IMR-90 (cell line): ENCODE data around the gene NCS1. TPM values are rescaled to one million over a fixed set of nuclear protein-coding genes. Genes with fewer than 3 reads are reported as not detected.

Experiments
- ATAC-seq: fragments of 200-7000 bp; cut with Tn5 transposase; 2 replicates; pipeline ENCODE4 v1.9.1; 2020; ENCODE audit warnings: low read depth, mild to moderate bottlenecking, moderate library complexity
- BruUV-seq: library from RNA; stranded (reverse); fragments of 400-500 nt; replicated peaks from 2 replicates; lab custom pipeline; 2021; lab: Mats Ljungman, UMichigan
- CTCF ChIA-PET: fragments of 300-600 bp; formaldehyde crosslinking; extraction: SDS; loops from one replicate; lab custom pipeline; 2021; ENCODE audit warnings: antibody characterized with exemption; lab: Yijun Ruan, JAX
- POLR2A ChIA-PET: fragments of 300-600 bp; sonication (Branson Sonifier 250); formaldehyde crosslinking; loops from one replicate; lab custom pipeline; 2022; ENCODE audit warnings: antibody characterized with exemption; ENCODE audit not compliant: unreplicated experiment; lab: Charles Lee
- DNase-seq: peaks from one replicate; pipeline ENCODE4 v3.0.0; 2013
- H2AFZ ChIP-seq: replicated peaks from 2 replicates; pipeline ENCODE3; 2013; ENCODE audit warnings: low read length, mild to moderate bottlenecking; ENCODE audit not compliant: poor library complexity
- H2AK5ac ChIP-seq: 2 replicates; pipeline ENCODE4 v1.6.1; 2013; ENCODE audit warnings: low read depth, low read length, inconsistent platforms
- H2AK9ac ChIP-seq: replicated peaks from 2 replicates; pipeline ENCODE3; 2013; ENCODE audit warnings: mild to moderate bottlenecking, low read depth, low read length, moderate library complexity; ENCODE audit not compliant: poor library complexity
- H2BK120ac ChIP-seq: 2 replicates; pipeline ENCODE4 v1.6.1; 2013; ENCODE audit warnings: low read depth, low read length, inconsistent platforms
- H2BK15ac ChIP-seq: 3 replicates; pipeline ENCODE4 v1.6.1; 2013; ENCODE audit warnings: low read depth, low read length, inconsistent platforms
- H2BK20ac ChIP-seq: 2 replicates; pipeline ENCODE4 v1.6.1; 2013; ENCODE audit warnings: low read depth, mild to moderate bottlenecking, inconsistent platforms, low read length, moderate library complexity
- H2BK5ac ChIP-seq: 2 replicates; pipeline ENCODE4 v1.6.1; 2013; ENCODE audit warnings: mild to moderate bottlenecking, low read depth, low read length, inconsistent platforms; ENCODE audit not compliant: poor library complexity, severe bottlenecking
- H3K14ac ChIP-seq: replicated peaks from 2 replicates; pipeline ENCODE4 v1.6.1; 2013; ENCODE audit warnings: low read depth, low read length, inconsistent platforms
- H3K18ac ChIP-seq: 2 replicates; pipeline ENCODE4 v1.6.1; 2013; ENCODE audit warnings: low read depth, low read length, control low read depth
- H3K23ac ChIP-seq: 2 replicates; pipeline ENCODE4 v1.6.1; 2013; ENCODE audit warnings: low read depth, low read length, inconsistent platforms
- H3K27ac ChIP-seq: 2 replicates; pipeline ENCODE4 v1.5.1; 2013; ENCODE audit warnings: mild to moderate bottlenecking, control low read depth, low read length; ENCODE audit not compliant: insufficient read depth
- H3K27me3 ChIP-seq: 2 replicates; pipeline ENCODE4 v1.6.1; 2013; ENCODE audit warnings: low read length; ENCODE audit not compliant: control insufficient read depth, insufficient read depth
- H3K36me3 ChIP-seq: 2 replicates; pipeline ENCODE4 v1.6.1; 2013; ENCODE audit warnings: low read length, mixed read lengths; ENCODE audit not compliant: control insufficient read depth, insufficient read depth
- H3K4ac ChIP-seq: 2 replicates; pipeline ENCODE4 v1.6.1; 2013; ENCODE audit warnings: low read depth, low read length, inconsistent platforms
- H3K4me1 ChIP-seq: 2 replicates; pipeline ENCODE4 v1.6.1; 2013; ENCODE audit warnings: low read length, mixed read lengths; ENCODE audit not compliant: control insufficient read depth, insufficient read depth
- H3K4me2 ChIP-seq: 2 replicates; pipeline ENCODE4 v1.6.1; 2013; ENCODE audit warnings: low read depth, mild to moderate bottlenecking, control low read depth, low read length, moderate library complexity
- H3K4me3 ChIP-seq: 2 replicates; pipeline ENCODE4 v1.5.1; 2013; ENCODE audit warnings: low read depth, mild to moderate bottlenecking, control low read depth, low read length, moderate library complexity; ENCODE audit not compliant: insufficient read depth
- H3K56ac ChIP-seq: 2 replicates; pipeline ENCODE4 v1.6.1; 2013; ENCODE audit warnings: low read length, inconsistent platforms; ENCODE audit not compliant: insufficient read depth; ENCODE audit errors: extremely low read depth
- H3K79me1 ChIP-seq, 2 experiments: 2 replicates each; pipeline ENCODE4 v1.6.1; 2013; ENCODE audit warnings: low read length in 2 of 2, inconsistent platforms in 1 of 2, low read depth in 1 of 2
- H3K9ac ChIP-seq: 2 replicates; pipeline ENCODE4 v1.6.1; 2013; ENCODE audit warnings: low read depth, low read length, control low read depth
- H3K9me1 ChIP-seq: 2 replicates; pipeline ENCODE4 v1.6.1; 2013; ENCODE audit warnings: low read length, inconsistent platforms; ENCODE audit not compliant: insufficient read depth
- H3K9me3 ChIP-seq: 2 replicates; pipeline ENCODE4 v1.6.1; 2013; ENCODE audit warnings: low read length; ENCODE audit not compliant: control insufficient read depth, insufficient read depth
- H4K20me1 ChIP-seq: 2 replicates; pipeline ENCODE4 v1.6.1; 2013; ENCODE audit warnings: low read length, inconsistent platforms; ENCODE audit not compliant: insufficient read depth
- H4K5ac ChIP-seq: 2 replicates; pipeline ENCODE4 v1.6.1; 2013; ENCODE audit warnings: mild to moderate bottlenecking, low read depth, low read length, control low read depth
- H4K8ac ChIP-seq, 2 experiments: 2 replicates each; pipeline ENCODE4 v1.6.1; 2013; ENCODE audit warnings: low read depth in 2 of 2, low read length in 2 of 2, control low read depth in 1 of 2, inconsistent platforms in 1 of 2
- H4K91ac ChIP-seq: 2 replicates; pipeline ENCODE4 v1.6.1; 2013; ENCODE audit warnings: low read depth, low read length, inconsistent platforms; ENCODE audit not compliant: insufficient read depth
- BHLHE40 ChIP-seq: fragments of 150-350 bp; IDR thresholded peaks from 2 replicates; pipeline ENCODE4 v1.6.1; 2016; ENCODE audit warnings: mild to moderate bottlenecking, low read depth, low read length
- CEBPB ChIP-seq: IDR thresholded peaks from 2 replicates; pipeline ENCODE4 v1.6.1; 2012; ENCODE audit warnings: low read depth, low read length, improper control_type of control experiment
- CHD1 ChIP-seq: IDR thresholded peaks from 2 replicates; pipeline ENCODE4 v1.6.1; 2012; ENCODE audit warnings: low read depth, low read length, improper control_type of control experiment
- FOS ChIP-seq: fragments of 150-350 bp; IDR thresholded peaks from 2 replicates; pipeline ENCODE4 v1.6.1; 2016; ENCODE audit warnings: low read depth, low read length
- MAFK ChIP-seq: IDR thresholded peaks from 2 replicates; pipeline ENCODE4 v1.6.1; 2012; ENCODE audit warnings: low read depth, low read length, improper control_type of control experiment
- MAZ ChIP-seq: IDR thresholded peaks from 2 replicates; pipeline ENCODE4 v1.6.1; 2012; ENCODE audit warnings: low read depth, mild to moderate bottlenecking, low read length, improper control_type of control experiment, moderate library complexity, borderline replicate concordance
- MXI1 ChIP-seq: IDR thresholded peaks from 2 replicates; pipeline ENCODE4 v1.6.1; 2012; ENCODE audit warnings: low read depth, mild to moderate bottlenecking, low read length, moderate library complexity, borderline replicate concordance
- NFE2L2 ChIP-seq: fragments of 150-350 bp; IDR thresholded peaks from 2 replicates; pipeline ENCODE4 v1.6.1; 2016; ENCODE audit warnings: low read depth, mild to moderate bottlenecking, low read length
- POLR2A ChIP-seq: IDR thresholded peaks from 2 replicates; pipeline ENCODE4 v1.6.1; 2012; ENCODE audit warnings: mild to moderate bottlenecking, low read depth, low read length
- RAD21 ChIP-seq: IDR thresholded peaks from 2 replicates; pipeline ENCODE4 v1.6.1; 2012; ENCODE audit warnings: low read length, improper control_type of control experiment
- RCOR1 ChIP-seq: IDR thresholded peaks from 2 replicates; pipeline ENCODE4 v1.6.1; 2012; ENCODE audit warnings: mild to moderate bottlenecking, low read length, improper control_type of control experiment; ENCODE audit not compliant: insufficient replicate concordance
- RFX5 ChIP-seq: IDR thresholded peaks from 2 replicates; pipeline ENCODE4 v1.8.0; 2012; ENCODE audit warnings: low read depth, mild to moderate bottlenecking, low read length, moderate library complexity
- SMC3 ChIP-seq: fragments of 150-350 bp; IDR thresholded peaks from 2 replicates; pipeline ENCODE4 v1.6.1; 2016; ENCODE audit warnings: low read depth, mild to moderate bottlenecking, antibody characterized with exemption, low read length, moderate library complexity
- WGBS, 2 experiments: methylation state at CpG; one replicate each; pipeline versions ENCODE4 v1.1.5 to v1.1.7; 2013; ENCODE audit warnings: missing lambda C conversion rate in 2 of 2; ENCODE audit not compliant: insufficient read length in 1 of 2; ENCODE audit errors: extremely low coverage in 2 of 2; 5-methylcytosine and 5-hydroxymethylcytosine counted together
- dilution Hi-C: fragments of 300-500 bp; cut with HindIII; formaldehyde crosslinking; loops from one replicate; pipeline ENCODE4 v1.14.3; 2018; ENCODE audit warnings: low sequenced_read_pairs; ENCODE audit not compliant: unreplicated experiment
- in situ Hi-C: fragments of 300-500 bp; cut with MboI; formaldehyde crosslinking; loops from 3 replicates; pipeline ENCODE4 v1.14.3; 2019; ENCODE audit warnings: low sequenced_read_pairs, inconsistent platforms, mixed read lengths
- intact Hi-C: fragments of 100-400 bp; cut with micrococcal nuclease; formaldehyde crosslinking; loops from 2 replicates; pipeline ENCODE4 v1.10.0; 2022
- polyA plus RNA-seq, 3 experiments: library from polyadenylated mRNA; depleted of rRNA; stranded (reverse); fragments of >200 nt; gene quantifications; 2 replicates each; pipeline ENCODE4 v1.2.3, GENCODE V29; 2012; ENCODE audit warnings: low replicate concordance in 1 of 3
- total RNA-seq: library from RNA; depleted of rRNA; stranded (reverse); fragments of >200 nt; gene quantifications from 2 replicates; pipeline ENCODE4 v1.2.3, GENCODE V29; 2012
- TF ChIP-seq, protein P1 (sequence below): fragments of 150-350 bp; IDR thresholded peaks from 2 replicates; pipeline ENCODE4 v1.6.1; 2017; ENCODE audit warnings: mild to moderate bottlenecking, antibody characterized with exemption, low read length, low read depth
- TF ChIP-seq, protein P2 (sequence below): conservative IDR thresholded peaks from 2 replicates; pipeline ENCODE4 v1.5.1; 2012; ENCODE audit warnings: mild to moderate bottlenecking, low read depth, low read length, improper control_type of control experiment
- TF ChIP-seq, protein P3 (sequence below): fragments of 150-350 bp; IDR thresholded peaks from 2 replicates; pipeline ENCODE4 v1.6.1; 2016; ENCODE audit warnings: low read depth, mild to moderate bottlenecking, low read length, moderate library complexity, borderline replicate concordance

Gene NCS1
- total and polyA plus RNA-seq, 2 of the 4 experiments (the other 2 are of a cell fraction), result 41.0 to 60.5 TPM

DNA sequence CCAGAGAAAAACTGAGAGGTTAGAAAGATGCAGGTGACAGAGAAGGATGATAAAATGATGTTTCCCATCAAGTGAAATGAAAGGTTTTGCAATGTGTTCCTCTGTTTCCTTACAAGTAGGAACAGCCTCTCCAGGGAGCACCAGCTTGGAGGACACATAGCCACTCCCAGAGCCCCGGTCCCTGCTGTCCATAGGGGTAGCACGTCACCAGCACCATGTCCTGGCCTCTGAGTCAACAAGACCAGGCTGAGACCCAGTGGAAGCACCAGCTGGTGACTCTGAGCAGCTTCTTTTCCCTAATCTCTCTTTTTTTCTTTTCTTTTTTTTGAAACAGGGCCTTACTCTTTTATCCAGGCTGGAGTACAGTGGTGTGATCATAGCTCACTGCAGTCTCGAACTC is 73.9 kb downstream of the NCS1 start:
- Histone ChIP-seq H3K9me3 (peaks cover 3% of the 10 kb centered on the region), H2BK120ac (no peak overlapping the region), H4K20me1 (no peaks in the 10 kb centered on the region), H4K8ac (no peak overlapping the region), H3K4ac (no peak overlapping the region), H3K36me3 (no peaks in the 10 kb centered on the region), H2AK5ac (no peak overlapping the region), H2AK9ac (no peak overlapping the region), H3K23ac (no peak overlapping the region), H3K18ac (no peak overlapping the region), H3K79me1 (no peaks in the 10 kb centered on the region), H3K9me1 (peaks cover 4% of the 10 kb centered on the region; the same call in 1 of the 2 replicates), H4K91ac (no peak overlapping the region), H2AFZ (no peak overlapping the region), H3K4me1 (no peaks in the 10 kb centered on the region), H3K56ac (no peak overlapping the region), H4K5ac (no peak overlapping the region), H3K9ac (no peak overlapping the region), H2BK5ac (no peak overlapping the region), H3K4me2 (no peak overlapping the region), H2BK15ac (no peak overlapping the region), H3K4me3 (no peak overlapping the region), H2BK20ac (no peak overlapping the region), H3K27me3 (peaks cover 3% of the 10 kb centered on the region), H3K14ac (no peak overlapping the region), H3K27ac (no peak overlapping the region)
- POLR2A ChIA-PET, result no interaction called here
- in situ Hi-C loops, result loop anchor here (25.0 kb wide), 1 partner anchor 134 kb away; no protein-coding TSS in a partner anchor
- BruUV-seq, result no TSS peak
- CTCF ChIA-PET, result interaction anchor here (0.8 kb wide), 1 partner anchor 138 kb away, joined by 3 read pairs; no protein-coding TSS in a partner anchor
- TF ChIP-seq POLR2A, result no peak
- no peak for TF ChIP-seq NFE2L2
- TF ChIP-seq, protein P1, sequence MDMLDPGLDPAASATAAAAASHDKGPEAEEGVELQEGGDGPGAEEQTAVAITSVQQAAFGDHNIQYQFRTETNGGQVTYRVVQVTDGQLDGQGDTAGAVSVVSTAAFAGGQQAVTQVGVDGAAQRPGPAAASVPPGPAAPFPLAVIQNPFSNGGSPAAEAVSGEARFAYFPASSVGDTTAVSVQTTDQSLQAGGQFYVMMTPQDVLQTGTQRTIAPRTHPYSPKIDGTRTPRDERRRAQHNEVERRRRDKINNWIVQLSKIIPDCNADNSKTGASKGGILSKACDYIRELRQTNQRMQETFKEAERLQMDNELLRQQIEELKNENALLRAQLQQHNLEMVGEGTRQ, result no peak
- TF ChIP-seq RCOR1, result no peak
- TF ChIP-seq MAZ, result no peak
- no peak for TF ChIP-seq CHD1
- TF ChIP-seq MAFK, result no peak
- TF ChIP-seq BHLHE40, result no peak
- no peak for TF ChIP-seq FOS
- TF ChIP-seq CEBPB, result no peak
- no peak for TF ChIP-seq RAD21
- TF ChIP-seq, protein P2, sequence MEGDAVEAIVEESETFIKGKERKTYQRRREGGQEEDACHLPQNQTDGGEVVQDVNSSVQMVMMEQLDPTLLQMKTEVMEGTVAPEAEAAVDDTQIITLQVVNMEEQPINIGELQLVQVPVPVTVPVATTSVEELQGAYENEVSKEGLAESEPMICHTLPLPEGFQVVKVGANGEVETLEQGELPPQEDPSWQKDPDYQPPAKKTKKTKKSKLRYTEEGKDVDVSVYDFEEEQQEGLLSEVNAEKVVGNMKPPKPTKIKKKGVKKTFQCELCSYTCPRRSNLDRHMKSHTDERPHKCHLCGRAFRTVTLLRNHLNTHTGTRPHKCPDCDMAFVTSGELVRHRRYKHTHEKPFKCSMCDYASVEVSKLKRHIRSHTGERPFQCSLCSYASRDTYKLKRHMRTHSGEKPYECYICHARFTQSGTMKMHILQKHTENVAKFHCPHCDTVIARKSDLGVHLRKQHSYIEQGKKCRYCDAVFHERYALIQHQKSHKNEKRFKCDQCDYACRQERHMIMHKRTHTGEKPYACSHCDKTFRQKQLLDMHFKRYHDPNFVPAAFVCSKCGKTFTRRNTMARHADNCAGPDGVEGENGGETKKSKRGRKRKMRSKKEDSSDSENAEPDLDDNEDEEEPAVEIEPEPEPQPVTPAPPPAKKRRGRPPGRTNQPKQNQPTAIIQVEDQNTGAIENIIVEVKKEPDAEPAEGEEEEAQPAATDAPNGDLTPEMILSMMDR, result no peak
- TF ChIP-seq SMC3, result no peak
- TF ChIP-seq, protein P3, sequence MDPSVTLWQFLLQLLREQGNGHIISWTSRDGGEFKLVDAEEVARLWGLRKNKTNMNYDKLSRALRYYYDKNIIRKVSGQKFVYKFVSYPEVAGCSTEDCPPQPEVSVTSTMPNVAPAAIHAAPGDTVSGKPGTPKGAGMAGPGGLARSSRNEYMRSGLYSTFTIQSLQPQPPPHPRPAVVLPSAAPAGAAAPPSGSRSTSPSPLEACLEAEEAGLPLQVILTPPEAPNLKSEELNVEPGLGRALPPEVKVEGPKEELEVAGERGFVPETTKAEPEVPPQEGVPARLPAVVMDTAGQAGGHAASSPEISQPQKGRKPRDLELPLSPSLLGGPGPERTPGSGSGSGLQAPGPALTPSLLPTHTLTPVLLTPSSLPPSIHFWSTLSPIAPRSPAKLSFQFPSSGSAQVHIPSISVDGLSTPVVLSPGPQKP, result no peak
- TF ChIP-seq MXI1, result no peak
- TF ChIP-seq RFX5, result no peak
- no peak for DNase-seq
- WGBS, 2 experiments, result 71% methylated on average over 2 of the region's 3 CpGs; no CpG with 5 or more reads in 1 of the 2 experiments
- intact Hi-C loops, result loop anchor here (10.0 kb wide), 1 partner anchor 439 kb away; no protein-coding TSS in a partner anchor
- no peak for ATAC-seq
- dilution Hi-C loops, result loop anchor here (25.0 kb wide), 1 partner anchor 134 kb away; no protein-coding TSS in a partner anchor
